HFF-Myc (cell line): ENCODE measurements around the gene GATA5.

Experiments used
- DNase-seq: peaks from one replicate; pipeline ENCODE4 v3.0.0-alpha.2; 2011; ENCODE audit warnings: low read depth; ENCODE audit errors: extremely low read depth
- H3K4me3 ChIP-seq: replicated peaks from 2 replicates; pipeline ENCODE4 v1.5.1; 2011; ENCODE audit warnings: low read depth, mild to moderate bottlenecking, control low read depth, low read length
- TF ChIP-seq, protein P1 (sequence below): IDR thresholded peaks from 2 replicates; pipeline ENCODE4 v1.5.1; 2012; ENCODE audit warnings: mild to moderate bottlenecking, low read depth, low read length, control low read depth; ENCODE audit errors: missing control alignments

Gene GATA5

DNA sequence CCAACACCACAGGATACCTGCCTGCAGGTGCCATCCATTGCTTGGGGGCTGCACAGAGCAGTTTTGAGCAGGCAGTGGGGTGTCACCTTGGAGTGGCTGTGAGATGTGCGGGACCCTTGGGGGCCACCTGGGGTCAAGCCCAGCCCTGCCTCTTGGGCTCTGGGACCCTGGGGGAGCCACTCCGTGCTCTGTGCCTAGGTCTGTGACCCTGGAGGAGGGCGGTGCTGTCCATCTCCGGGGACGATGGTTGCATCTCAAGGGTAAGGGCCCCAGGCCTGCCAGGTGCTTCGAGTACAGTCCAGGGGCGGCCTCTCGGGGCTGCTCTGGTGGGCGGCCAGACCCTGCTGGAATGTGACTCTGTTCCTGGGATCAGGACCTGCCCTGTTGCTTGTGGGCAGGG is 8.7 kb upstream of the GATA5 start:
- no peak for DNase-seq
- no peak overlapping the region for H3K4me3 ChIP-seq
- TF ChIP-seq, protein P1, sequence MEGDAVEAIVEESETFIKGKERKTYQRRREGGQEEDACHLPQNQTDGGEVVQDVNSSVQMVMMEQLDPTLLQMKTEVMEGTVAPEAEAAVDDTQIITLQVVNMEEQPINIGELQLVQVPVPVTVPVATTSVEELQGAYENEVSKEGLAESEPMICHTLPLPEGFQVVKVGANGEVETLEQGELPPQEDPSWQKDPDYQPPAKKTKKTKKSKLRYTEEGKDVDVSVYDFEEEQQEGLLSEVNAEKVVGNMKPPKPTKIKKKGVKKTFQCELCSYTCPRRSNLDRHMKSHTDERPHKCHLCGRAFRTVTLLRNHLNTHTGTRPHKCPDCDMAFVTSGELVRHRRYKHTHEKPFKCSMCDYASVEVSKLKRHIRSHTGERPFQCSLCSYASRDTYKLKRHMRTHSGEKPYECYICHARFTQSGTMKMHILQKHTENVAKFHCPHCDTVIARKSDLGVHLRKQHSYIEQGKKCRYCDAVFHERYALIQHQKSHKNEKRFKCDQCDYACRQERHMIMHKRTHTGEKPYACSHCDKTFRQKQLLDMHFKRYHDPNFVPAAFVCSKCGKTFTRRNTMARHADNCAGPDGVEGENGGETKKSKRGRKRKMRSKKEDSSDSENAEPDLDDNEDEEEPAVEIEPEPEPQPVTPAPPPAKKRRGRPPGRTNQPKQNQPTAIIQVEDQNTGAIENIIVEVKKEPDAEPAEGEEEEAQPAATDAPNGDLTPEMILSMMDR: no peak

DNA sequence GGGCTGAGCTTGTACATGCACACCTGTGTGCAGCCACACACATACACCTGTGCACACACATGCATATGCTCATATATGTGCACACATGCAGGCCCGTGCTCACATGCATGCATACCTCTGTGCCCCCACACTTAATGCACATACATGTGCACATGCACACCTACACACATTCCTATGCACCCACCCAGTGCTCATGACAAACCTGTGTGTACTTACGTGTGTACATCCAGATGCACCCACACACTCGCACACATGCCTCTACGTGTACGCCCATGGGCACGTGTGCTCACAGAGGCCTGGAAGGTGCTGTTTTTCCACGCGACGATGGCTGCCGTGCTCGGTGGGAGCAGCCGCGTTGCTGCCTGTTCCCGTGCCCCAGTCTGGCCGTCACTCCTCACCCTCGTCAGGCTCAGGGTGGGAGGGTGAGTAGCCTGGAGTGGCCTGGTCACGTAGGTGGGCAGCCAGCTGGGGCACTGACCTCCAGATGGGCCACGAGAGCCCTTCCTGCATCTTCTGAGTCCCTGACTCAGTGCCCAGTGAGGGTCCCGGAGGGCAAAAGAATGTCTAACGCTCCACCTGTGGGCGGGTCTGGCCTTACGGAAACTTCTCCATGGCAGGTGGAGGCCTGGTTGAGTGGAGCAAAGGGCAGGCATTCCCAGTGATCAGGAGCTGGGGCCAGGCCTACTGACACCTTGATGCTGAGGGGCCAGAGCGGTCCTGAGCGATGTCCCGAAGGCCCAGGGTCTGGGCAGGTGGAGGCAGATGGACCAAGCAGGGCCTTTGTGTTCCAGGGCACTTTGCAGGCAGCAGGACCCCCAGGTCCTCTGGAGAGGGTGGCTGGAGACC is 8.0 kb upstream of the GATA5 start:
- no peak for DNase-seq
- TF ChIP-seq, protein P1: no peak
- H3K4me3 ChIP-seq: no peak overlapping the region

- no peak overlapping the region for H3K4me3 ChIP-seq
- no peak for DNase-seq
- TF ChIP-seq, protein P1: no peak
Measured at GRCh38 chr20:62482974-62483373, 7.2 kb upstream of the GATA5 start.

DNA sequence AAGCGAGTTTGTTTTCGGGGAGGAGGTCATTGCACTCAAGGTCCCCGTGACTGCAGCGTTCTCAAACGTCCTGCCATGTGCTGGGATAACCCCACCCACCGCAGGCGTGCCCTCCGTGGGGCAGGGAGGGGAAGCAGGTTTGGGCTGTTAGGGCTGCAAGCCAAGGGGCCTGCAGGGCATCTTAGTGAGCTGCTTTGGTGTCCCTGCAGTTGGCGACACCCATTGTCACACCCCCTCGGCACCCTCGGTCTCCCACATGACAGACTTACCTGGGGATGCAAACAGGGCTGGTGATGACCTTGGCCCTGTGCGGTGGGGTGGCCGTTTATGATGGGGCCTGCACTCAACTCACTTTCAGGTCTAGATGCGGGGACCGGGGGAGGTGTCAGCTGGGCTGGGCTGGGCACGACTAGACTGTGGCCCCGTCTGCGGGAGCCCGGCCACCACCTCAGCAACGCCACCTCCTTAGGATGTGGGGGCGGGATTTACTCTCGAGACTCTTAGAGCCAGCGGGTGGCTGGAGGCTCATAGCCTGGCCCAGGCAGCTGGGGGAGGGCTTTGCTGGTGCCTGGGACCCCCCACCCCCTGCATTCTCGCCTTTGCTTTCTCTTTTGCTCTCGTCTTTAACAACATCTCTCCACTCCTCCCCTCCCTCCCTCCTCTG is 6.5 kb upstream of the GATA5 start:
- no peak overlapping the region for H3K4me3 ChIP-seq
- DNase-seq: no peak
- TF ChIP-seq, protein P1: no peak

DNA sequence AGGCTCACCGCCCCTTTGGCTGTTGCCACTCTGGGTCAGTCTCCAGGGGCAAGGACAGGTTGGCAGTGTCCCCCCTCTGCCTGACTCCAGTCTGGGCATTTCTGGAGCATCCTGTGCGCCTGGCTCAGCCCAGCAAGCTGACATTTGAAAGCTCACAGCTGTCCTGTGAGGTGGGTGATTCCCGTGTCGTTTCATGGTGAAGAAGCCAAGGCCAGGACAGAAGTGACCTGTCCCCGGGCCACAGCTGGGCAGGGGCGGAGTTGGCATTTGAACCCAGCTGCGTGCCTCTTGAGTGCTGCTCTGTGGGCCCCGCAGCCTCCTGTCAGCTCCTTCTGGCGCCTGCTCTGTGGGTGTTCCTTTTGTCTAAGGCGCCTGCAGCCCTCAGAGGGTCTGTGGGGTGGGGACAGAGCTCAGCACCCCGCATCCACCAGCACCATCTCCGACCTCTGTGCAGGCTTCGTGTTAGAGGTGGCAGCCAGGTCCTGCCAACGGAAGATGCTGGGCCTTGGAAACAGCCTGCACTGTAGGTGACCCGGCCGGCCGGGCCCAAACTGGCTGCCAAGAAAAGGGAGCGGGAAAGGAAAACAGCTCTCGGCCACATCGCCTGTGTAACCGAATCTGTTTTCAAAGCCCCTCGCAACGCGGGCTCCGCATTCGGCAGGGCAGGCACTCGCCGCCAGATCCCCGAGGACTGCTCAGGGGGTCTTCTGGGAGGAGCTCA is 5.8 kb upstream of the GATA5 start:
- DNase-seq: no peak
- TF ChIP-seq, protein P1: no peak
- H3K4me3 ChIP-seq: no peak overlapping the region

GRCh38 chr20:62480318-62480717 is 4.5 kb upstream of the GATA5 start:
- DNase-seq: no peak
- H3K4me3 ChIP-seq: no peak overlapping the region
- TF ChIP-seq, protein P1: no peak
